GM13976 (cell line): ENCODE results near the gene ANGPTL4.

Experiments
- DNase-seq: peaks from one replicate; pipeline ENCODE4 v3.0.0; 2012; ENCODE audit warnings: low spot score
- in situ Hi-C: fragments of 300-500 bp; cut with MboI; formaldehyde crosslinking; loops from one replicate; pipeline ENCODE4 v1.12.0; 2022; ENCODE audit warnings: low sequenced_read_pairs, mixed read lengths, inconsistent platforms; ENCODE audit not compliant: unreplicated experiment
- TF ChIP-seq, protein P1 (sequence below): IDR thresholded peaks from 2 replicates; pipeline ENCODE4 v1.5.1; 2012; ENCODE audit warnings: borderline replicate concordance, mild to moderate bottlenecking; ENCODE audit not compliant: insufficient read depth; ENCODE audit errors: extremely low read depth, missing control alignments, control extremely low read depth

The ANGPTL4 gene

GRCh38 chr19:8329996-8330395 is 34.0 kb upstream of the ANGPTL4 start:
- DNase-seq, result no peak
- in situ Hi-C loops, result no loop called here
- TF ChIP-seq, protein P1, sequence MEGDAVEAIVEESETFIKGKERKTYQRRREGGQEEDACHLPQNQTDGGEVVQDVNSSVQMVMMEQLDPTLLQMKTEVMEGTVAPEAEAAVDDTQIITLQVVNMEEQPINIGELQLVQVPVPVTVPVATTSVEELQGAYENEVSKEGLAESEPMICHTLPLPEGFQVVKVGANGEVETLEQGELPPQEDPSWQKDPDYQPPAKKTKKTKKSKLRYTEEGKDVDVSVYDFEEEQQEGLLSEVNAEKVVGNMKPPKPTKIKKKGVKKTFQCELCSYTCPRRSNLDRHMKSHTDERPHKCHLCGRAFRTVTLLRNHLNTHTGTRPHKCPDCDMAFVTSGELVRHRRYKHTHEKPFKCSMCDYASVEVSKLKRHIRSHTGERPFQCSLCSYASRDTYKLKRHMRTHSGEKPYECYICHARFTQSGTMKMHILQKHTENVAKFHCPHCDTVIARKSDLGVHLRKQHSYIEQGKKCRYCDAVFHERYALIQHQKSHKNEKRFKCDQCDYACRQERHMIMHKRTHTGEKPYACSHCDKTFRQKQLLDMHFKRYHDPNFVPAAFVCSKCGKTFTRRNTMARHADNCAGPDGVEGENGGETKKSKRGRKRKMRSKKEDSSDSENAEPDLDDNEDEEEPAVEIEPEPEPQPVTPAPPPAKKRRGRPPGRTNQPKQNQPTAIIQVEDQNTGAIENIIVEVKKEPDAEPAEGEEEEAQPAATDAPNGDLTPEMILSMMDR, result no peak

GRCh38 chr19:8331263-8331845 is 32.6 kb upstream of the ANGPTL4 start:
- no peak for DNase-seq
- TF ChIP-seq, protein P1, result no peak
- in situ Hi-C loops, result no loop called here

GRCh38 chr19:8332976-8333766 is 30.8 kb upstream of the ANGPTL4 start:
- TF ChIP-seq, protein P1, result no peak
- in situ Hi-C loops, result no loop called here
- peak; percentile 27 for DNase-seq

- in situ Hi-C loops, result no loop called here
- TF ChIP-seq, protein P1, result no peak
- DNase-seq, result peak; percentile 20
Observed at GRCh38 chr19:8333767-8334457, 30.0 kb upstream of the ANGPTL4 start.

DNA sequence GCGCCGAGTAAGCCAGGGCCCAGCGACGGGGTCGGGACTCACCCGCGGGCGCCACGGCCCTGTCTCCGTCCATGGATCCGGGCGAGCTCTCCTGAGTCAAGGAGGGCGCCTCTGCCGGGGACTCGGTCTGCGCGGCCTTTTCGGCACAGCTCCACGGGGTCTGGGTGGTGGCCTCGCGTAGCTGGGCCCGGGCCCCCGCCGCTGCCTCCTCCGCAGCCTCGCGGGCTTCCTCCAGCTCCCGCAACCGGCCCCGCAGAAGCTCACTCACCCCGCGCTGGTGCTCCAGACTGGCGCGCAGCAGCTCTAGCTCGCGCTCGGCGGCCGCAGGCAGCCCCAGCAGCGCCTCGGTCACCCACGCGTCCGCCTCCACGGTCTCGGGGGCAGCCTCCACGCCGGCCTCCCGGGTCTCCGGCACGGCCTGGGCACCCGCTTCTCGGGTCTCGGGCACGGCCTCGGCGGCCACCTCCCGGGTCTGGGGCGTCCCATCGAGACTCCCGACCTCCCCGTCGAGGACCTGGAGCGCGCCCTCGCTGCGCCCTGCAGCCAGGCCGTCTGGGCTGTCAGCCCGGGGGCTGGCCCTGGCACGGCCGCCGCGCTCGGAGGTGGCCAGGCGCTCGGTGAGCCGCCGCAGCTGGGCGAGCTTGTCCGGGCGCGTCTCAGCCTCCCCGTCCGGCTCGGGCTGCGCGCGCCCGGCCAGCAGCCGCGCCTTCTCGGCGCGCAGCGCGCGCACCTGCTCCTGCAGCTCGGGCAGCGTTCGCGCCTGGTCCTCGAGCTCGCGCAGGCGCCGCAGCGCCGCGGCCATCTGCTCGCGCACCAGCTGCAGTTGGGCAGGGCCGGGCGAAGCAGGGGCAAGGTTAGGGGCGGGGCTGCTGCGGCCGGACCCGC is 29.3 kb upstream of the ANGPTL4 start:
- in situ Hi-C loops, result no loop called here
- TF ChIP-seq, protein P1, result no peak
- DNase-seq, result peak; percentile 78

DNA sequence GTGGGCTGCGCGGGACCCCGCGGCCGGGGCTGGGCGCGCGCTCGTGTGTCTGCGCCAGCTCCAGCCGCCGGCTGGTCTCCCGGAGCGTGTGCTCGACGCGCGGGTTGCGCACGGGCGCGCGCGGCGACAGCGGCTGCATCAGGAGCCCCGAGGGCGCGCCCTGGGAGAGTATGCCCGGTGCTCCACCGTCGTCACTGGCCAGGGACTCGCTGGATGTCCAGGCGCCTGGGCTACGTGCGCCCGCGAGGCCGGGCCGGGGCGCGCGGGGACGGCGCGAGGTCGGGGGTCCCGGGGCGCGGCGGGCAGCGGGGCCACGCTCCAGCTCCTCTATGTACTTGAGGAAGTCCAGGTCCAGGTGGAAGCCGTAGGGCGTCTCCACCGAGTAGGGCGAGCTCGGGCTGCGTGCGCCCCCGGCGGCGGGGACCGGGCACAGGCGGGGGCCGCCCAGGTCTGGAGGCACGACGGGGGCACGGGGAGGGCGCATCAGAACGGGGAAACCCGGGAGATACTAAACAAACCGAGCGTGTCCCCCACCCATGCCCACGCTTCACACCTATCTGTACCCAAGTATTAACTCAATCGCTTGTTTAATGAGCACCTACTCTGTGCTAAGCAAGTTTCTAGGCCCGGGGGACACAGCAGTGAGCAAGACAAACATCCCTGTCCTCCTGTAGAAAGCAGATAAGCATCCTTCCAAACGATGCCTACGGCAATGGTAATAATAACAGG is 28.4 kb upstream of the ANGPTL4 start:
- in situ Hi-C loops, result no loop called here
- DNase-seq, result no peak
- TF ChIP-seq, protein P1, result no peak
